B cell (primary cell): ENCODE data around the gene NASP. TPM values are rescaled to one million over a fixed set of nuclear protein-coding genes. Genes with fewer than 3 reads are reported as not detected.

Experiments
- ATAC-seq: fragments of 200-7000 bp; cut with Tn5 transposase; one replicate; pipeline ENCODE4 v1.10.0; 2021; ENCODE audit warnings: low read depth, mild to moderate bottlenecking, moderate number of reproducible peaks, moderate library complexity
- CTCF ChIA-PET: fragments of 350-600 bp; sonication (Branson Sonifier 250); formaldehyde crosslinking; loops from one replicate; lab custom pipeline; 2021; ENCODE audit warnings: antibody characterized with exemption, inconsistent platforms; lab: Charles Lee
- POLR2A ChIA-PET: fragments of 350-600 bp; sonication (Branson Sonifier 250); formaldehyde crosslinking; loops from one replicate; lab custom pipeline; 2021; ENCODE audit warnings: antibody characterized with exemption; lab: Charles Lee
- DNase-seq: peaks from one replicate; pipeline ENCODE4 v3.0.0; 2013
- H2AFZ ChIP-seq: 2 replicates; pipeline ENCODE4 v1.6.1; 2012; ENCODE audit warnings: mild to moderate bottlenecking, low read depth, low read length; ENCODE audit not compliant: insufficient read depth, poor library complexity, severe bottlenecking
- H3K27ac ChIP-seq, 2 donors: 1 replicate in 1 of 2; 2 replicates in 1 of 2; pipeline ENCODE4 v1.5.1; 2012 to 2013; ENCODE audit warnings: low read length in 2 of 2, mild to moderate bottlenecking in 2 of 2, moderate library complexity in 1 of 2
- H3K27me3 ChIP-seq, 4 experiments: fragments of 200-600 bp in 1 of 4; sonication (generic) in 1 of 4; replicated peaks in 1 of 4; 1 replicate in 2 of 4; 2 replicates in 2 of 4; pipeline versions ENCODE4 v1.6.1 to v1.7.0; 2013 to 2016; ENCODE audit warnings: low read length in 3 of 4, mild to moderate bottlenecking in 2 of 4, mixed read lengths in 1 of 4, moderate library complexity in 1 of 4; ENCODE audit not compliant: insufficient read depth in 4 of 4, control insufficient read depth in 3 of 4; ENCODE audit errors: control extremely low read depth in 1 of 4
- H3K36me3 ChIP-seq, 2 experiments: replicated peaks in 1 of 2; 1 replicate in 1 of 2; 2 replicates in 1 of 2; pipeline versions ENCODE4 v1.6.1 to v1.7.1; 2013; ENCODE audit warnings: low read length in 1 of 2; ENCODE audit not compliant: insufficient read depth in 2 of 2, control insufficient read depth in 1 of 2; ENCODE audit errors: control extremely low read depth in 1 of 2, extremely low read depth in 1 of 2
- H3K4me1 ChIP-seq, 2 donors: fragments of 200-600 bp in 1 of 2; sonication (generic) in 1 of 2; 1 replicate in 1 of 2; 2 replicates in 1 of 2; pipeline versions ENCODE4 v1.5.1 to v1.6.1; 2013 to 2017; ENCODE audit warnings: low read length in 2 of 2; ENCODE audit not compliant: control insufficient read depth in 2 of 2, insufficient read depth in 2 of 2
- H3K4me2 ChIP-seq: replicated peaks from 2 replicates; pipeline ENCODE3; 2012; ENCODE audit warnings: mild to moderate bottlenecking, low read depth, low read length; ENCODE audit not compliant: poor library complexity, severe bottlenecking
- H3K4me3 ChIP-seq, 5 experiments: fragments of 200-600 bp in 1 of 5; sonication (generic) in 1 of 5; 1 replicate in 3 of 5; 2 replicates in 2 of 5; pipeline versions ENCODE4 v1.5.1 to v1.7.0; 2011 to 2016; ENCODE audit warnings: low read length in 4 of 5, mild to moderate bottlenecking in 4 of 5, low read depth in 2 of 5, control low read depth in 1 of 5, moderate library complexity in 1 of 5; ENCODE audit not compliant: insufficient read depth in 1 of 5; ENCODE audit errors: control extremely low read depth in 1 of 5, extremely low read depth in 1 of 5
- H3K79me2 ChIP-seq: fragments of 200-600 bp; sonication (generic); one replicate; pipeline ENCODE4 v1.6.0; 2016; ENCODE audit warnings: low read length; ENCODE audit not compliant: control insufficient read depth, insufficient read depth
- H3K9ac ChIP-seq: fragments of 200-600 bp; sonication (generic); 2 replicates; pipeline ENCODE4 v1.6.1; 2017; ENCODE audit warnings: mild to moderate bottlenecking, low read length, moderate library complexity
- H3K9me3 ChIP-seq, 3 donors: one replicate each; pipeline versions ENCODE4 v1.6.1 to v1.7.1; 2013; ENCODE audit warnings: low read length in 2 of 3; ENCODE audit not compliant: control insufficient read depth in 2 of 3, insufficient read depth in 1 of 3; ENCODE audit errors: control extremely low read depth in 1 of 3
- H4K20me1 ChIP-seq: 2 replicates; pipeline ENCODE4 v1.6.0; 2012; ENCODE audit warnings: mild to moderate bottlenecking, low read length; ENCODE audit not compliant: insufficient read depth, control insufficient read depth, poor library complexity, severe bottlenecking
- H3K27ac Mint-ChIP-seq: one replicate; pipeline ENCODE4 v1.8.0; 2021; ENCODE audit warnings: mixed read lengths
- H3K27me3 Mint-ChIP-seq: one replicate; pipeline ENCODE4 v1.8.0; 2021; ENCODE audit warnings: mixed read lengths
- H3K4me1 Mint-ChIP-seq: one replicate; pipeline ENCODE4 v1.8.0; 2021; ENCODE audit warnings: mixed read lengths
- H3K4me3 Mint-ChIP-seq: one replicate; pipeline ENCODE4 v1.8.0; 2021; ENCODE audit warnings: mixed read lengths
- H3K9me3 Mint-ChIP-seq: one replicate; pipeline ENCODE4 v1.8.0; 2022; ENCODE audit warnings: mixed read lengths; ENCODE audit not compliant: insufficient read depth
- CTCF ChIP-seq: fragments of 200-600 bp; IDR thresholded peaks from one replicate; pipeline ENCODE4 v1.8.0; 2022; ENCODE audit warnings: antibody characterized with exemption, mild to moderate bottlenecking
- EZH2 ChIP-seq: IDR thresholded peaks from 2 replicates; pipeline ENCODE4 v1.6.1; 2012; ENCODE audit warnings: borderline replicate concordance, low read depth, mild to moderate bottlenecking, moderate library complexity, low read length; ENCODE audit not compliant: insufficient read depth, poor library complexity, severe bottlenecking
- WGBS: methylation state at CpG from one replicate; pipeline ENCODE4 v1.1.5; 2013; ENCODE audit warnings: missing lambda C conversion rate; ENCODE audit not compliant: insufficient coverage; 5-methylcytosine and 5-hydroxymethylcytosine counted together
- intact Hi-C: fragments of 100-400 bp; cut with micrococcal nuclease; formaldehyde crosslinking; loops from one replicate; pipeline ENCODE4 v1.10.0; 2022
- polyA plus RNA-seq: library from polyadenylated mRNA; depleted of rRNA; stranded (reverse); fragments of >200 nt; gene quantifications from 2 replicates; pipeline ENCODE4 v1.2.3, GENCODE V29; 2012
- total RNA-seq, 2 donors: library from RNA; stranded (reverse); fragments of 120-200 nt in 1 of 2; gene quantifications; 1 replicate in 1 of 2; 2 replicates in 1 of 2; pipeline versions ENCODE4 v1.2.3 to v1.2.4, GENCODE V29; 2013 to 2022

The NASP gene
- total and polyA plus RNA-seq, 2 donors (not counting 1 experiment from before 2014, with no cell fraction given): 61.0 to 151 TPM

- Histone ChIP-seq H2AFZ (no peak overlapping the region), H3K4me3 (no peak overlapping the region), H4K20me1 (peaks cover 8% of the 10 kb centered on the region), H3K36me3 (peaks cover 9 to 40% of the 10 kb centered on the region in 2 experiments), H3K79me2 (no peaks in the 10 kb centered on the region), H3K4me2 (no peak overlapping the region), H3K9me3 (peaks cover 0 to 10% (median 0%) of the 10 kb centered on the region in 3 donors), H3K9ac (no peak overlapping the region), H3K4me1 (no peaks in the 10 kb centered on the region), H3K27ac (no peak overlapping the region), H3K27me3 (no peaks in the 10 kb centered on the region)
- ChIA-PET POLR2A (no interaction called here), CTCF (no interaction called here)
- H3K27ac Mint-ChIP-seq: no peak overlapping the region
- WGBS: 92% methylated on average over 18 of the region's 18 CpGs
- DNase-seq (peak; percentile 12), ATAC-seq (no peak)
- TF ChIP-seq CTCF: no peak
- no peaks in the 10 kb centered on the region for H3K27me3 Mint-ChIP-seq
- H3K4me1 Mint-ChIP-seq: peaks cover 4% of the 10 kb centered on the region
- H3K9me3 Mint-ChIP-seq: no peaks in the 10 kb centered on the region
- no peak overlapping the region for H3K4me3 Mint-ChIP-seq
- intact Hi-C loops: no loop called here
Measured at GRCh38 chr1:45621895-45622523, 38.2 kb downstream of the NASP start.

GRCh38 chr1:45622524-45623394 is 38.9 kb downstream of the NASP start:
- H3K4me2 ChIP-seq: no peak overlapping the region
- no peaks in the 10 kb centered on the region for H3K79me2 ChIP-seq
- no peak overlapping the region for H3K27ac Mint-ChIP-seq
- CTCF ChIA-PET: interaction anchor here (0.6 kb wide), 1 partner anchor 81 kb away, joined by 3 read pairs; no protein-coding TSS in a partner anchor
- DNase-seq (no peak), ATAC-seq (no peak)
- H3K36me3 ChIP-seq: peaks cover 6 to 40% of the 10 kb centered on the region in 2 experiments
- H3K27me3 ChIP-seq: no peaks in the 10 kb centered on the region
- 94% methylated on average over 78 of the region's 78 CpGs for WGBS
- no peak overlapping the region for H2AFZ ChIP-seq
- no peaks in the 10 kb centered on the region for H3K4me1 ChIP-seq
- peaks cover 1% of the 10 kb centered on the region for H3K4me1 Mint-ChIP-seq
- H3K4me3 Mint-ChIP-seq: no peak overlapping the region
- H4K20me1 ChIP-seq: peaks cover under 1% of the 10 kb centered on the region
- POLR2A ChIA-PET: no interaction called here
- H3K9me3 Mint-ChIP-seq: no peaks in the 10 kb centered on the region
- H3K27me3 Mint-ChIP-seq: no peaks in the 10 kb centered on the region
- no peak overlapping the region for H3K27ac ChIP-seq
- no peak overlapping the region for H3K4me3 ChIP-seq
- H3K9me3 ChIP-seq: peaks cover 0 to 10% (median 0%) of the 10 kb centered on the region in 3 donors
- H3K9ac ChIP-seq: no peak overlapping the region
- intact Hi-C loops: no loop called here
- TF ChIP-seq EZH2 (no peak), CTCF (no peak)
